Uterus (tissue), 2 donors: ENCODE results near the gene GEMIN7.

Experiments used
- POLR2A ChIP-seq, 2 donors: fragments of 450-650 bp; IDR thresholded peaks; one replicate each; pipeline ENCODE4 v1.6.1; 2016; ENCODE audit warnings: antibody characterized with exemption in 2 of 2, mild to moderate bottlenecking in 1 of 2, moderate library complexity in 1 of 2
- TF ChIP-seq, protein P1 (sequence below), 4 experiments: fragments of 200-600 bp in 2 of 4; fragments of 450-650 bp in 2 of 4; sonication (generic) in 2 of 4; IDR thresholded peaks; one replicate each; pipeline ENCODE4 v1.5.1; 2016 to 2019; ENCODE audit warnings: antibody characterized with exemption in 4 of 4, mild to moderate bottlenecking in 2 of 4, moderate library complexity in 1 of 4

DNA sequence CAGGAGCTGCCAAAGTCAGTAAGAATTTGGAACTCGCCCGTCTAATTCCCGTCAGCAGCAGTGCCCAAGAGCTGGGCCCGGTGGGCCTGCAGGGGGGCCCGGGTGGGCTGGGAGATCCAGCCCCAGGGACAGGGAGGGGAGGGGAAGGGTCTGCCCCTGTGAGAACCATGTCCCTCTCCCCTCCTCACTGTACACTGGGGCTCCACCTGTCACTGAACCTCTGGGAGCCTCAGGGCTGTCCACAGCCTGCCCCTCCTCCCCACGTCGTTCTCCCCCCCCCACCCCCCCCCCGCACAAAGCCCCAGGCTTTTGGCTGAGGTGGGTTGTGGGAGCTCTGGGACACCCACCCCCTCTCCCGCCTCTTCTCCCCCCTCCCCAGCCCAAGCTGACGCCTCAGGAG lies 11.0 kb upstream of the GEMIN7 start:
- TF ChIP-seq, protein P1, sequence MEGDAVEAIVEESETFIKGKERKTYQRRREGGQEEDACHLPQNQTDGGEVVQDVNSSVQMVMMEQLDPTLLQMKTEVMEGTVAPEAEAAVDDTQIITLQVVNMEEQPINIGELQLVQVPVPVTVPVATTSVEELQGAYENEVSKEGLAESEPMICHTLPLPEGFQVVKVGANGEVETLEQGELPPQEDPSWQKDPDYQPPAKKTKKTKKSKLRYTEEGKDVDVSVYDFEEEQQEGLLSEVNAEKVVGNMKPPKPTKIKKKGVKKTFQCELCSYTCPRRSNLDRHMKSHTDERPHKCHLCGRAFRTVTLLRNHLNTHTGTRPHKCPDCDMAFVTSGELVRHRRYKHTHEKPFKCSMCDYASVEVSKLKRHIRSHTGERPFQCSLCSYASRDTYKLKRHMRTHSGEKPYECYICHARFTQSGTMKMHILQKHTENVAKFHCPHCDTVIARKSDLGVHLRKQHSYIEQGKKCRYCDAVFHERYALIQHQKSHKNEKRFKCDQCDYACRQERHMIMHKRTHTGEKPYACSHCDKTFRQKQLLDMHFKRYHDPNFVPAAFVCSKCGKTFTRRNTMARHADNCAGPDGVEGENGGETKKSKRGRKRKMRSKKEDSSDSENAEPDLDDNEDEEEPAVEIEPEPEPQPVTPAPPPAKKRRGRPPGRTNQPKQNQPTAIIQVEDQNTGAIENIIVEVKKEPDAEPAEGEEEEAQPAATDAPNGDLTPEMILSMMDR (IDR thresholded peaks at IDR 0.05) = no peak
- TF ChIP-seq POLR2A (IDR thresholded peaks at IDR 0.05) = no peak
